NCI-H2029 treated with DMSO at 0.1 percent for 48 hours (cell line): ENCODE results near the gene GMPR2.
A peak's percentile ranks its signal among the peaks of the same experiment; 100 is the strongest.

Experiments
- DNase-seq: peaks from one replicate; lab custom pipeline; 2025; lab: John Stamatoyannopoulos, UW

GMPR2 gene

GRCh38 chr14:24268225-24268624 is 35.5 kb downstream of the GMPR2 start:
- no peak for DNase-seq

GRCh38 chr14:24269368-24269767 is 36.6 kb downstream of the GMPR2 start:
- no peak for DNase-seq

- no peak for DNase-seq
Measured at GRCh38 chr14:24269910-24270536, 37.3 kb downstream of the GMPR2 start.

- DNase-seq, result no peak
Measured at GRCh38 chr14:24270537-24271133, 37.9 kb downstream of the GMPR2 start.

- peak; percentile 77 for DNase-seq
Measured at GRCh38 chr14:24271134-24271833, 38.6 kb downstream of the GMPR2 start, which contains the start of gene RABGGTA. Gene RABGGTA, minus strand, starts transcription at chr14:24271597. Its CDS starts 482 bp downstream, at chr14:24271115.

GRCh38 chr14:24271834-24272263 is 39.1 kb downstream of the GMPR2 start:
- no peak for DNase-seq

- no peak for DNase-seq
Measured at GRCh38 chr14:24272467-24272866, 39.7 kb downstream of the GMPR2 start.

- DNase-seq, result no peak
Measured at GRCh38 chr14:24273422-24273998, 40.8 kb downstream of the GMPR2 start.

GRCh38 chr14:24274101-24274543 is 41.4 kb downstream of the GMPR2 start:
- no peak for DNase-seq

GRCh38 chr14:24277071-24277470 is 44.3 kb downstream of the GMPR2 start:
- DNase-seq, result no peak

- no peak for DNase-seq
Measured at GRCh38 chr14:24277606-24278321, 45.0 kb downstream of the GMPR2 start.

GRCh38 chr14:24278424-24278823 is 45.7 kb downstream of the GMPR2 start:
- no peak for DNase-seq

GRCh38 chr14:24279301-24280186 is 46.8 kb downstream of the GMPR2 start:
- DNase-seq, result no peak

- DNase-seq, result no peak
Measured at GRCh38 chr14:24280797-24281460, 48.2 kb downstream of the GMPR2 start.

- DNase-seq, result no peak
Measured at GRCh38 chr14:24281636-24282035, 48.9 kb downstream of the GMPR2 start.

GRCh38 chr14:24282736-24283135 is 50.0 kb downstream of the GMPR2 start:
- no peak for DNase-seq

- no peak for DNase-seq
Measured at GRCh38 chr14:24283796-24284460, 51.2 kb downstream of the GMPR2 start.

- DNase-seq, result no peak
Measured at GRCh38 chr14:24284501-24285035, 51.8 kb downstream of the GMPR2 start.

- no peak for DNase-seq
Measured at GRCh38 chr14:24285351-24285750, 52.6 kb downstream of the GMPR2 start.

- no peak for DNase-seq
Measured at GRCh38 chr14:24286996-24287395, 54.3 kb downstream of the GMPR2 start.
